ENCODE measurements around the gene AKR1B1.
"Not testable (repeated sequence)": the region's sequence is repeated elsewhere in the genome, so short reads cannot be mapped to it uniquely, and the experiment has no call there.

Gene AKR1B1

DNA sequence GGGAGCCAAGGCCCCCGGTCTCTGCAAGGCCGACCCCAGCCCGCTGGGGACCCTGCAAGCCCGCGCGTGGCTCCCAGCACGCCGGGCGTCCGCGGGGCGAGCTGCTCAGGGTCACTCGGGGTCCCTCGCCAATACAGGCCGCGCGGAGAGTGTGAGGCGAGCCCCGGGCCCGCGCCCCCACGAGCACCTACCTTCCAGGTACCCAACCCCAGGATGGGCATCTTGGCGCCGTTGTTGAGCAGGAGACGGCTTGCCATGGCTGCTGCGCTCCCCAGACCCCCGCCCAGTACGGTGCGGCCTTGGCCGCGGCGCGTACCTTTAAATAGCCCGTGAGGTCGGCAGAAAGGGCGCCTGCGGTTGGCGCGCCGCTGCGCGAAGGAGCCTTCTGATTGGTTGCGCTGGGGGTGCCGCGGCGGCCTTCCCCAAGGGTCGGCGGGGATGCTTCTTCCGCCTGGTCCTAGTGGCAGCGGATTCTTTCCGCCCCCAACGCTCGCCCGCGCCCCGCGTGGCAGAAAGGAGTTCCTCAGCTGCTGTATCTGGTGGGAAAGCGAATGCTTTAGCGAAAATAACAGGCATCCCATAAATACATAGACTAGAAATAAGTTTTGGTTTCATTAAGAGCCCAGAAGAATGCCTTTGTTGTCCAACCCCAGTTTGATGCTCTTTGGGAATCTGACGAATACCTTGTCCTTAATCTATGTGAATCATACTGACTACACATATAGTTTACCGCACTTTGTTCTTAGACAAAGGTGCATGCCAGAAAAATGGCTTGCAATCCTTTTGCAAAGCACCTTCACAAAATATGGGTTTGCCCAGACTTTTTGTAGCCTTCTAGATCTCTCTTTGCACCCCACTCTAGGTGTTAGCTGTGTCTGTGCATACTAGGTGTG lies at the start of gene AKR1B1:
AKR1B1 (minus strand) TSS at position 295 of the 893 bp plus-strand sequence; CDS start at position 257, 38 bp downstream.
- in situ Hi-C loops (cut with HindIII; ENCODE audit: low sequenced_read_pairs): no loop called here

DNA sequence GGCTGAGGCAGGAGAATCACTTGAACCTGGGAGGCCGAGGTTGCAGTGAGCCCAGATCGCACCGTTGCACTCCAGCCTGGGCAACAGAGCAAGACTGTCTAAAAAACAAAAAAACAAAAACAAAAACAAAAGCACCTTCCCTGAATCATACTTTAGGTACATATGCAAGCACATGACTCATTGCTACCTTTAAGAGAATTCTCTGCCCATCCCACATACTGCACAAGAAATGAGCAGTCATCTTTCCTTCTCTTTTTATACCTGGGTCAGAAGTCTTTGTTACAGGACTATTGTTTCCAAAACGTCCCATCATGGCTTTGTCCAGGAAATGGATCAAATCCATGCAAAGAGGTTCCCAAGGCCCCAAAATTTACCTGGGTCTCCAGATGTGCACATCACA lies 47.0 kb upstream of the AKR1B1 start:
- in situ Hi-C loops (cut with HindIII; ENCODE audit: low sequenced_read_pairs): no loop called here

DNA sequence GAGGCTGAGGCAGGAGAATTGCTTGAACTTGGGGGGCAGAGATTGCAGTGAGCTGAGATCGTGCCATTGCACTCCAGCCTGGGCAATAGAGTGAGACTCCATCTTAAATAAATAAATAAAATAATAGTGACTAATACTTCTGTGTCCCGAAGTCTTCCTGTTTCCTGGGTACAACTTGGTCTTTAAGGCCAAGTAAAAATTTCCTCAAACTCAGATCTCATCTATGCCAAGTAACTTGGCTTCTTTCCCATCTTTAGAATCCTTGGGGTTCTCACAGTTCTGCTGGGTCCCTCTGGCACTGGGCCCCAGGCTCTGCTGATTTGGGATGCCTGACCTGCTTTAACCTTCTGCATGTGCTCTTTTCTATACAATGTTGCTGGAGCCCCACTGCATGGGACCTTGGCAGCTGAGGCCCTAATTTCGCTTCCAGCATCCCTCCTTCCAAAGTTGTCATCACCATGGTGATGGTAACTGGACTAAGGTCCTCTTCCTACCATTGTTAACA lies 45.8 kb upstream of the AKR1B1 start:
- in situ Hi-C loops (cut with HindIII; ENCODE audit: low sequenced_read_pairs): no loop called here

DNA sequence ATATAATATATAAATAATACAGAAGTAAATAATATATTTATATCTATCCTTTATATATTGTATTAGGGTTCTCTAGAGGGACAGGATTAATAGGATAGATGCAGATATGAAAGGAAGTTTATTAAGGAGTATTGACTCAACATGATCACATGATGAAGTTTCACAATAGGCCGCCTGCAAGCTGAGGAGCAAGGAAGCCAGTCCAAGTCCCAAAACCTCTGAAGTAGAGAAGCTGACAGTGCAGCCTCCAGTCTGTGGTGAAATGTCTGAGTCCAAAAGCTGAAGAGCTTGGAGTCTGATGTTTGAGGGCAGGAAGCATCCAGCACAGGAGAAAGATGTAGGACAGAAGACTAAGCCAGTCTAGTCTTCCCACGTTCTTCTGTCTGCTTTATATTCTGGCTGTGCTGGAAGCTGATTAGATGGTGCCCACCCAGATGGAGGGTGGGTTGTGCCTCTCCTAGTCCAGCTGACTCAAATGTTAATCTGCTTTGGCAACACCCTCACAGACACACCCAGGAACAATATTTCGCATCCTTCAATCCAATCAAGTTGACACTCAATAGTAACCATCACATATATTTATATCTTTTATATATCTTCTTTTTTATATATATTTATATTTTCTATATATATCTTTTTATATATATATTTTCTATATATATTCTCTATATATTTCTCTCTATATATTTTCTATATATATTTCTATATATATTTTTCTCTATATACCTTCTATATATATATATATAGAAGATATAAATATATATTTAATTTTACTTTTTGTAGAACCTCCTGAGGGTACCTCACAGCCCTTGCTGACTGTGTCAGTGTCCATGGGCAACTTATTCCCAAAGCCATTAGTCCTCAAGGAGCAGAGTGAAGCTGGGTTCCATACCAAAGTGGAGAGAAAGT lies 43.8 kb upstream of the AKR1B1 start:
- in situ Hi-C loops (cut with HindIII; ENCODE audit: low sequenced_read_pairs): no loop called here

DNA sequence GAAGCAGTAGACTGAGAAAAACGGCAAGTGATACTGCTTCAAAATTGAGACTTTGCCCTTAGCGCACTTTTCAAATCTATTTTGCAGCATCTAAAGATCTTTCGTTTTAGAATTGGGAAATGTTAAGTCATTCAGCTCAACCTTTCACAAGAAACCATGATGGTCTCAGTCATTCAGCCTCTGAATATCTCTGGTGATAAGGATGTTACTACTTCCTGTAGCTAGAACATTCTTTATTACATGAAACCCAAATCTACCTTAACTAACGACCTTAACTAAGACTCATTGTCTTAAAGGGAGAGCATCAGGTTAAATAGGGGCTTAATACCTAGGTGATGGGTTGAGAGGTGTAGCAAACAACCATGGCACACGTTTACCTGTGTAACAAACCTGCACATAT lies 42.1 kb upstream of the AKR1B1 start:
- in situ Hi-C loops (cut with HindIII; ENCODE audit: low sequenced_read_pairs): no loop called here

DNA sequence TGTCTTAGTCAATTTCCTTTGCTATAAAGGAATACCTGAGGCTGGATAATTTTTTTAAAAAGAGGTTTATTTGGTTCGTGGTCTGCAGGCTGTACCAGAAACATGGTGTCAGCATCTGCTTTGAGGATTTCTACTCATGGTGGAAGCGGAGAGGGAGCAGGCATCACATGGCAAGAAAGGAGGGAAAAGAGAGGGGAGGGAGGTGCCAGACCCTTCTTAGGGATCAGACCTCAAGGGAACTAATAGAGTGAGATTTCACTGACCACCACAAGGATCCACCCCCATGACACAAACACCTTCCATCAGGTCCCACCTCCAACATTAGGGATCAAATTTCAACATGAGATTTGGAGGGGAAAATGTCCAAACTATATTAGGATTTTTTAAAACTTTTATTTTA lies 41.5 kb upstream of the AKR1B1 start:
- in situ Hi-C loops (cut with HindIII; ENCODE audit: low sequenced_read_pairs): no loop called here

DNA sequence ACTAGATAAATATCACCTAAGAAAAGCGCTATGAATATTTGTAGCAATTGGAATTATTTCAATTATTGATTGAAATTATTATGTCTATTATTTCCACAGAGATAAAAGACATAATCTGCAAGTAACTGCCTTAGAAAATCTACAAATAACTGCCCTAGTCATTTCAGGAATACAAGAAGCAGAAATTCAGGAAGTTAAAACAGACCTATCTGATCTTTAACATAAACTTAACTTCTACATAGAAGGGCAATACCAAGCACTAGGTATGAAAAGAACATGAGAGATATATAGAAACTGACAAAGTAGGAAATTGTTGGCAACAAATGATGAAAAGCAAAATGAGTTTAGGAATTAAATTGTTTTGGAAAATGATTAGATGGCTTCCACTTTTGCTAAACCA lies 36.6 kb upstream of the AKR1B1 start:
- in situ Hi-C loops (cut with HindIII; ENCODE audit: low sequenced_read_pairs): no loop called here

DNA sequence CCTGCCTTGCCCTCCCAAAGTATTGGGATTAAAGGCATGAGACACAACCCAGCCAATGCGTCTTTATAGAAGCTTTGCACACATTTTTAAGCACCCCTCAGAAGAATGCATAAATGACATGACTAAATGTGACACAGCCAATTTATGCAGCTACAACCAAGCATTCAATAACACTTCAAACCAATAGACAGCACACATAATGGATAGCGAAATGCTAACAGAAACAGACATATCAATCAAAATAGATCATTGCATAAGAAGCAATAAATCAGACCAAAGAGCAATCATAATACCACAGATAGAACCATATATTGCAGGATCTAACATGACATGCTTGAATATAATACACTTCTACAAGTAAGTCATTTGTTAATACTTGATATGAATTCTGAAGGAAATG lies 34.2 kb upstream of the AKR1B1 start:
- in situ Hi-C loops (cut with HindIII; ENCODE audit: low sequenced_read_pairs): no loop called here

DNA sequence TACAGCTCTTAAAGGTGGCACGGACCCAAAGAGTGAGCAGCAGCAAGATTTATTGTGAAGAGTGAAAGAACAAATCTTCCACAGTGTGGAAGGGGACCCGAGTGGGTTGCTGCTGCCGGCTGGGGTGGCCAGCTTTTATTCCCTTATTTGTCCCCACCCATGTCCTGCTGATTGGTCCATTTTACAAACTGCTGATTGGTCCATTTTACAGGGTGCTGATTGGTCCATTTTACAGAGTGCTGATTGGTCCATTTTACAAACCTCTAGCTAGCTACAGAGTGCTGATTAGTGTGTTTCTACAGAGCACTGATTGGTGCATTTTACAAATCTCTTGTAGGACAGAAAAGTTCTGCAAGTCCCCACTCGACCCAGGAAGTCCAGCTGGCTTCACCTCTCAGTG lies 28.8 kb upstream of the AKR1B1 start:
- in situ Hi-C loops (cut with HindIII; ENCODE audit: low sequenced_read_pairs): not testable (repeated sequence)

DNA sequence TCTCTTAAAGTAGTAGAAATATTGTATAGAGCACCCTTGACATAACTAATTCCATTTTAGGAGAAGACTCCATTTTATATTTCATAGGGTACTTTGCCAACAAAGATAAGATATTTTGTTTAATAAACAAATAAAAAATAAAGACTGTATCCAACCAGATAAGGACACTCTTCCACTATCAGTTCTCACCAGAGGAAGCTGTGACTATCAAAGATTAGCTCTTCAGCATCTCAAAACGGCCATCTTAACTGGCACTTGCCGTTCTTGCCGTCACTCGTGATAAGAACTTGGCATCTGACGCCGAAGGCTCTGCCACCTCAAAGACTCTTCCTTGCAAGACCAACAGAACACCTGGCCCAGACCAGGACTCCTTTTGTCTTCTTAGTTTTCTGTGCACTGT lies 26.3 kb upstream of the AKR1B1 start:
- in situ Hi-C loops (cut with HindIII; ENCODE audit: low sequenced_read_pairs): no loop called here

DNA sequence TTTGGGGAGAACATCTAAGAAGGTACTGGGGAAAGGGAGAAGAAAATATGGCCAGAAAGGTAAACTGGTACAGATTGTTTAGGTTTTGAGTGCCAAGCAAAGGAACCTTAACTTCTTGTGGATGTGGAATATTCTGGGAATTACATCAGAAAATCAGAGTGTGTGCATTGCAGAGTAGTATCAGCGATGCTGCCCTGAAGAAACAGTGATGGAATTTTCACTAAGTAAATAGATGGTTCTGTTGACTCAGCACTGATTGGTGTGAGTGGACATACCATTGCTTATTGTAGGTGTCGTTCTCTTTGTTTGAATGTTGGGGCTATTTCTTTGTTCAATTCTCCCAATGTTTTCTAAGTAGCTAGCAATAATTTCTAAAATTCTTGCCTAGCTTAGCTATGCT lies 24.4 kb upstream of the AKR1B1 start:
- in situ Hi-C loops (cut with HindIII; ENCODE audit: low sequenced_read_pairs): no loop called here

DNA sequence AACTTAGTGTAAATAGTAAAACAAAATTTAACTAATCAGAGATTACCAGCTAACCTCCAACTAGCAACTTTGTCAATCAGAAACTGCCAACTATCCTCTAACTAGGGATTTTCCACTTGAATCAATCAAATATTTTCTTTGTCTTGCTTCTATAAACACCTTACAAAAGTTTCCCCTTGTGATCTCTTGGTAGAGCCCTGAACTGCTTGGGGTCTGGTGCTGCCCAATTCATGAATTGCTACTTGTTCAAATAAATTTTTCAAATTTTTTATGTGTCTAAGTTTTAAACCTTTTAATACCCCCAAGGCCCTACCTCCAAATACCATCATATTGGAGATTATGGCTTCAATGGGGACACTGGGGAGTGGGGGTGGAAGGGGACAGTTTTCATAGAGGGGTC lies 24.0 kb upstream of the AKR1B1 start:
- in situ Hi-C loops (cut with HindIII; ENCODE audit: low sequenced_read_pairs): no loop called here

DNA sequence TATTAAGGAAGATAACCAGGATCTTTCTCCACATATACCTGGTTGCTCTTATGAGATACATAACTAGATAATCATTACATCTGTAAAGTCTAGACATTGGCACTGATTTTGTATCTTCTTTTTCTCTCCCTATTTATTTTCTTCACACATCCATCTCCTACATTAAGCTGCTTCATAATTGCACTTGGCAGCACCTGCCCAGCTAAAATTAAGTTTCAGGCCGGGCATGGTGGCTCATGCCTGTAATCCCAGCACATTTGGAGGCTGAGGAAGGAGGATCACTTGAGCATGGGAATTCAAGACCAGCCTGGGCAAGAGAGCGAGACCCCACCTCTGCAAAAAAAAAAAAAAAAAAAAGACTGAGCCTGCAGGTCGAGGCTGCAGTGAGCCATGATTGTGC lies 22.3 kb upstream of the AKR1B1 start:
- in situ Hi-C loops (cut with HindIII; ENCODE audit: low sequenced_read_pairs): no loop called here

DNA sequence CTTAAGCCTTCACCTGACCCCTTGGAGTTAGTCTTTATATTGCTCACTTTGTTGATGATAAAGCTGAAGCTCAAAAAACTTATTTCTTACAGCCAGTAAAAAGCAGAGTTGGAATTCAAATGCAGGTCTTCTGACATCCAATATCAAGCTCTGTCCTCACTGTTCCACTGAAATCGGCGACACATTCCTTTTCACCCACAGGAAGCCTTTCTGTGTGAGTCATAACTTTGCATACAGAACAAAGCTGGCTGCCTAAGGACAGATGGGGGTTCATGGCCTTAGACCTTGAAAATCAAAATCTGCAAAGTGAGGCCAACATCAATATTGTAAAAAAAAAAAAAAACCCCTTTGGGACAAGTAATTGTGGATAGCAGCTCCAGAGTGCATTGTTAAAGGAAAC lies 21.8 kb upstream of the AKR1B1 start:
- in situ Hi-C loops (cut with HindIII; ENCODE audit: low sequenced_read_pairs): no loop called here

DNA sequence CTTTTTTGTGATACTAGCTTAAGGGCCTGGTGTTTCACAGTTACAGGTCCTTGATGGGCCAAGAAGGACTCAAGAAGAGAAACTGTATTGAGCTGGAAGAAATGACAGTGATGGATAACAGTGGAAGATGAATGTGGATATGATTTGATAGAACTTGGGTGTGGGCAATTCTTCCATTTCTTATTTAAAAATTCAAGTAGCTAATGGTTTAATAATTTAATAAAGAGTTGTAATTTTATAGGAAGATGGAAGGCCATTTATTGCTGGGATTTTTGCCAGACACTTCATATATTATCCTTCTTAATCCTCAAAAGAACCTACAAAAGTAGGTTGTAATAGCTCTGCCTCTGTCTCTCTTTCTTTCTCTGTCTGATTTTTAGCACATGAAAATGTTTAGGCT lies 21.3 kb upstream of the AKR1B1 start:
- in situ Hi-C loops (cut with HindIII; ENCODE audit: low sequenced_read_pairs): no loop called here

DNA sequence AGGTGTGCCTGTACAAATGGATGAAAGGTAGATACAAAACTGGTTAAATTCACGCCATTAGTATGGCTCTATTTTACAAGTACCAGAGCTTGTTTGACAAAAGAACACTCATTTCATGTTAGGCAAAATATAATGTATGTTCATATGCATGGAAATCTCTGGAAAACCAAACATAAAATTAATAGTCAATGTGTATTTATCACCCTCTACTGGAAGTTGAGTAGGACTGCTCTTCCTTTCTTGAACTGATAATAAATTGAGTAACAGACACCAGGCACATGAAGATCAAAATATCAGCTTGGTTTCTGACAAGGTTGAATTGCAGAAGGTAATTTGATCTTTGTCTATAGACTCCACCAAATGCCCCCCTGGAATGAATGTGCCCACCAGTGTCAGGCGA lies 19.8 kb upstream of the AKR1B1 start:
- in situ Hi-C loops (cut with HindIII; ENCODE audit: low sequenced_read_pairs): no loop called here

DNA sequence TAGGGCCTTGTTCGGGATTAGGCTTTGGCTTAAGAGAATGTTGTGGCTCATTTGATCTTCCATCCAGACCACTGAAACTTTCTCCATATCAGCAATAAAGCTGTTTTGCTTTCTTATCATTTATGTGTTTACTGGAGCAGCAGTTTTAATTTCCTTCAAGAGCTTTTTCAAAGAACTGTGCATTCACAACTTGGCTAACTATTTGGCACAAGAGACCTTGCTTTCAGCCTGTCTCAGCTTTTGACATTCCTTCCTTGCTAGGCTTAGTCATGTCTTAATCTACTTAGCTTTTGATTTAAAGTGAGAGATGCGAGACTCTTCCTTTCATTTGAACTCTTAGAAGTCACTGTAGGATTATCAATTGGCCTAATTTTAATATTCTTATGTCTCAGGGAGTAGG lies 19.1 kb upstream of the AKR1B1 start:
- in situ Hi-C loops (cut with HindIII; ENCODE audit: low sequenced_read_pairs): no loop called here

DNA sequence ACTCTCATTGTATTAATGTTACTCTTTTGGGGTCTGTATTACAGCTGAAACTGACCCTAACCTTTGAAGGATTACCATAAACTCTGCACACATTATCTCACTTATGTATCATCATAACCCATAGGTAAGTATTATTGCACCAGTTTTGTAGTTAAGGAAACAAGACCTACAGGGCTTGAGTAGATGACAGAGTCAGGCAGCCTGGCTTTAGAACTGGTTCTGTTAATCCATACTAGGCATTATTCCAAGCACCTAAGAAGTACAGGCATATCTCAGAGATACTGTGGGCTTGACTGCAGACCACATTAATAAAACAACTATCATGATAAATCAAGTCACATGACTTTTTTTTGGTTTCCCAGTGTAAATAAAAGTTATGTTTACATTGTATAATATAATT lies 17.1 kb upstream of the AKR1B1 start:
- in situ Hi-C loops (cut with HindIII; ENCODE audit: low sequenced_read_pairs): no loop called here

DNA sequence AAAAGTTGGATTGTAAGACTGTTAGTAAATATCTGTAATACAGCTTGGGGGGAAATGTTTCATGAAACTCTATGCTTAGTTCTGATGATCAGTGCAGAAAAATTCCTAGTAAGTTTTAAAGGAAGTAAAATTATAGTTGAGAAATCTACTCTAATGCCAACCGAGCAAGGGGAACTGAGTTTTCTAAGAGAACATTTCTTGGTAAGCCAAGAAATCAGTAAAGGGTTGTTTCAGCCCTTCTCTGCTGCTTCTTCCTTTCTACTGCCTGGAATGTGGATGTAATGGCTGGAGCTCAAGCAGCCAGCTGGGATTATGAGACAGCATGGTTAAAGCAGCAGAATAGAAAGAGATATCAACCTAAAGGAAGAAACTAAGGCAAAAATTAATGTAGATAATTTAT lies 15.9 kb upstream of the AKR1B1 start:
- in situ Hi-C loops (cut with HindIII; ENCODE audit: low sequenced_read_pairs): no loop called here

DNA sequence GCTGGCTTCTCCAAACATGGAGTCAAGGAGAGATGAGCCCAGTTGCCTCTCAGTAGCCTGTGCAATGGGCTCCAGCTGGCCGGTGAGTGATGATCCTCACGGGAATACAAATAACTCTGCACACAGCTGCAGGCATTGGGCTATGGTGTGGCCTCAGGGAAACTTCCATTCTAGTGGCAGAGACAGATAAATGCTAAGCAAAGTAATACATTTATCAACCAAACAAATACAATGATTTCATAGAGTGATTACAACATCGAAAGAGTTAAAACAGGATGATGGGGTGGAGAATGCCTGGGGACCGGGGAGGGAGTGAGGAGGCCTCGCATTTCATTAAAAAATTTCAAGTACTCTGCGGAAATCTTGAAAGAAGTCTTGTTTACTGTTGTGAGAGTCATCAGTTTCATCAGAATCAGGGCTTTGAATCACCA lies 15.0 kb upstream of the AKR1B1 start:
- in situ Hi-C loops (cut with HindIII; ENCODE audit: low sequenced_read_pairs): no loop called here

DNA sequence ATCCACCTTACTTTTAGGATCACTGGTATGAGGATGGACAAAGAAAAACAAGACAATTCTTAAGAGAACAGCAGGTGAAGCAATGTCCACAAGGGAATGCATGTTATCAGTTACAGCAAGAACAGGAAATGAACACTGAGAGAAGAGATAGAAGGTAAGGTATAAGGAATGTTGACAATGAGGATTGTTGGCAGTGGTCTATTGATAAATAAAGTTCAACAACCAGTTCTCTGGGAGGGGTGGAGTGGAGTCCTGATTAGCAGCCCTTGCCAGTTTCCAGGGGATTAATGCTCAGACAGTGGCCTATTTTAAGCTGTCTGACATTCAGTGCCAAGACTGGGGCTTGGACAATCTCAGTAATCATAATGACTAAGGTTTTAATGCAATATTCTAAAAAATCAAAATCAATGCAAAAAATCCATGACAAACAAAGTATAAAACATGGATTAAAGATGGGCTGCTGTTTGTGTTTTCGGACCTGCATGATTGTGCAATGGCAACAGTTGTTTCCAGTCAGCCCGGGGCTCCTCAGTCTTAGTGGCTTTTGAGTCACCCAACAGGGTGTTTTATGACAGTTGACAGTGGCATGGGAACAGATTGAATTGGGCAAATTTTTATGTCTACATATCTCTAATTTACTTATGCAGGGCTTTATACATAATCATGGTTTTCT lies 13.8 kb upstream of the AKR1B1 start:
- in situ Hi-C loops (cut with HindIII; ENCODE audit: low sequenced_read_pairs): no loop called here

All from DLD1 (cell line).